ENCODE data around the gene TMEM14A. TPM values are rescaled to one million over a fixed set of nuclear protein-coding genes. Genes with fewer than 3 reads are reported as not detected.

Gene TMEM14A
- total RNA-seq, 1 experiment from 2014 or later: 45.6 TPM

GRCh38 chr6:52681416-52681815 lies 10.5 kb downstream of the TMEM14A start:
- ATAC-seq (no peak), DNase-seq (ENCODE audit: low read depth, low spot score) (no peak)
- no peaks in the 10 kb centered on the region for H3K4me1 ChIP-seq (ENCODE audit: control insufficient read depth, insufficient read depth, low read length)
- BruUV-seq (replicated peaks): no TSS peak
- TF ChIP-seq SIN3A (IDR thresholded peaks at IDR 0.05; ENCODE audit: borderline replicate concordance, insufficient read depth, low read depth, low read length) (no peak), REST (IDR thresholded peaks at IDR 0.05; ENCODE audit: insufficient read depth in 1 of 2, low read depth in 2 of 2, low read length in 1 of 2) (no peak)
- ChIA-PET POLR2A (no interaction called here), CTCF (no interaction called here)
- H3K27ac ChIP-seq (ENCODE audit: low read length): no peak overlapping the region
- H3K27me3 ChIP-seq (ENCODE audit: control insufficient read depth, insufficient read depth, low read length): no peaks in the 10 kb centered on the region
- in situ Hi-C loops (cut with HindIII; ENCODE audit: low pct_unique_long_range_greater_than_20kb, low sequenced_read_pairs): no loop called here
- H3K4me3 ChIP-seq (ENCODE audit: low read depth in 2 of 2, low read length in 2 of 2): no peak overlapping the region
- H3K36me3 ChIP-seq (ENCODE audit: control insufficient read depth, insufficient read depth, low read length): no peaks in the 10 kb centered on the region; the same call in 1 of the 2 replicates
- intact Hi-C loops (cut with micrococcal nuclease; ENCODE audit: unreplicated experiment): no loop called here
- no peaks in the 10 kb centered on the region for H3K9me3 ChIP-seq (ENCODE audit: control insufficient read depth, insufficient read depth, low read depth, low read length)

DNA sequence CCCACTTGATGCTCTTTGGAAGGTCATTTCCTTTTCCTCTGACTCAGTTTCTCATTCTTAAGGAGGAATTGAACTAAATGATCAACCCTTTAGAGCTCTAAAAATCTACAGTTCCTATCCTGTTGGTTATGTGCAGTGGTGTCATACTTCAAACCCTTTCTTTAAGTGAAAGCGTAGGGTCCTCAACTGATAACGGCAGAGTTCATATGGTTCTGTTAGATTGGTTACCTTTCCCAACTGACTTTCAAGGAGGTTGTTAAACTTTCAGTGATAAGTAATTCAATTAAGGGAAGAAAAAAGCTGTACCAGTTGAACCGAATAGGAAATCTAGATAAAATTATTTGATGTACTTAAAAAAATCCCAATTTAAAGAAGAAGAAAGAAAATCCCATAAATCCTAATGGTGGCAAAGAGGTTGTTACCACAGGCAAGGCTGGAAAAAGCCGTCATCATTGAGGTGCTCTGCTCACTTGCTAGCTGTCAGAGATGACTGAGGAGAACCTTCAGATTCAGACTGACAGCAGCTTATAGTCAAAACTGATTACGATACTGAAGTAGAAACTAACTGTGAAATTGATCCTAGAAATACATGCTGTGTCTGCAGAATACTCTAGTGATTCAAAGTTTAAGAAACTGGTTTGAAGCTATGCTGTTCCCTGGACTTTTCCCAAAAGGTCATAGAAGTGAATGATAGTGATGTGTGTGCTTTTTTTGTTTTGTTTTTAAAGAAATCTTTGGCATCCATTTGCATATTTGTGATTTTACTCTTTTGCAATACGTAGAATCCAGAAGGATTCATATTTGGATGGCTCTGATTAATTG lies 16.2 kb downstream of the TMEM14A start:
- intact Hi-C loops (cut with micrococcal nuclease; ENCODE audit: unreplicated experiment): no loop called here
- Histone ChIP-seq H3K4me3 (ENCODE audit: low read depth in 2 of 2, low read length in 2 of 2) (no peak overlapping the region), H3K9me3 (ENCODE audit: control insufficient read depth, insufficient read depth, low read depth, low read length) (no peaks in the 10 kb centered on the region), H3K27me3 (ENCODE audit: control insufficient read depth, insufficient read depth, low read length) (no peaks in the 10 kb centered on the region), H3K27ac (ENCODE audit: low read length) (no peak overlapping the region), H3K36me3 (ENCODE audit: control insufficient read depth, insufficient read depth, low read length) (no peaks in the 10 kb centered on the region), H3K4me1 (ENCODE audit: control insufficient read depth, insufficient read depth, low read length) (no peaks in the 10 kb centered on the region)
- no TSS peak for BruUV-seq (replicated peaks)
- in situ Hi-C loops (cut with HindIII; ENCODE audit: low pct_unique_long_range_greater_than_20kb, low sequenced_read_pairs): no loop called here
- CTCF ChIA-PET: no interaction called here
- POLR2A ChIA-PET: no interaction called here
- DNase-seq (ENCODE audit: low read depth, low spot score) (no peak), ATAC-seq (no peak)
- TF ChIP-seq, protein P1, sequence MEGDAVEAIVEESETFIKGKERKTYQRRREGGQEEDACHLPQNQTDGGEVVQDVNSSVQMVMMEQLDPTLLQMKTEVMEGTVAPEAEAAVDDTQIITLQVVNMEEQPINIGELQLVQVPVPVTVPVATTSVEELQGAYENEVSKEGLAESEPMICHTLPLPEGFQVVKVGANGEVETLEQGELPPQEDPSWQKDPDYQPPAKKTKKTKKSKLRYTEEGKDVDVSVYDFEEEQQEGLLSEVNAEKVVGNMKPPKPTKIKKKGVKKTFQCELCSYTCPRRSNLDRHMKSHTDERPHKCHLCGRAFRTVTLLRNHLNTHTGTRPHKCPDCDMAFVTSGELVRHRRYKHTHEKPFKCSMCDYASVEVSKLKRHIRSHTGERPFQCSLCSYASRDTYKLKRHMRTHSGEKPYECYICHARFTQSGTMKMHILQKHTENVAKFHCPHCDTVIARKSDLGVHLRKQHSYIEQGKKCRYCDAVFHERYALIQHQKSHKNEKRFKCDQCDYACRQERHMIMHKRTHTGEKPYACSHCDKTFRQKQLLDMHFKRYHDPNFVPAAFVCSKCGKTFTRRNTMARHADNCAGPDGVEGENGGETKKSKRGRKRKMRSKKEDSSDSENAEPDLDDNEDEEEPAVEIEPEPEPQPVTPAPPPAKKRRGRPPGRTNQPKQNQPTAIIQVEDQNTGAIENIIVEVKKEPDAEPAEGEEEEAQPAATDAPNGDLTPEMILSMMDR (IDR thresholded peaks at IDR 0.05): no peak
- TF ChIP-seq SIN3A (IDR thresholded peaks at IDR 0.05; ENCODE audit: borderline replicate concordance, insufficient read depth, low read depth, low read length) (no peak), REST (IDR thresholded peaks at IDR 0.05; ENCODE audit: insufficient read depth in 1 of 2, low read depth in 2 of 2, low read length in 1 of 2) (no peak)
